ENCODE results near the gene PLB1.
"Not testable (repeated sequence)": the region's sequence is repeated elsewhere in the genome, so short reads cannot be mapped to it uniquely, and the experiment has no call there.

The PLB1 gene

DNA sequence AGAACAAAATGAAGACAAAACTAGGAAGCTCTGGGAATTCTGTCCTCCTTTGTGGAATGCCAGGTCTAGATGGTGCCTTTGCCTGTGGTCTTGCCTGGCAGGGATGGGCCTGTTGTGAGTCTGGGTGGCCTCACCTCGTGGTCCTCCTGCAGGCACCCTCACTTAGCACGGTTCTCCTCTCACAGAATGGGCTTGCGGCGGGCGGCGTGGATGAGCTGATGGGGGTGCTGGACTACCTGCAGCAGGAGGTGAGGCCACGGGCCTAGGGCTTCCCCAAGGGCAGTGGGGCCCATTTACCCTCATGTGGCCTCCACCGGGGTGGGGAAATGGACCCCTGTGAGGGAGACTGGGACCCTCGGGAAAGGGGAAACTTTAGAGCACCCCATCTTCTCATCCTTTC lies 42.3 kb downstream of the PLB1 start:
- DNase-seq, result no peak

DNA sequence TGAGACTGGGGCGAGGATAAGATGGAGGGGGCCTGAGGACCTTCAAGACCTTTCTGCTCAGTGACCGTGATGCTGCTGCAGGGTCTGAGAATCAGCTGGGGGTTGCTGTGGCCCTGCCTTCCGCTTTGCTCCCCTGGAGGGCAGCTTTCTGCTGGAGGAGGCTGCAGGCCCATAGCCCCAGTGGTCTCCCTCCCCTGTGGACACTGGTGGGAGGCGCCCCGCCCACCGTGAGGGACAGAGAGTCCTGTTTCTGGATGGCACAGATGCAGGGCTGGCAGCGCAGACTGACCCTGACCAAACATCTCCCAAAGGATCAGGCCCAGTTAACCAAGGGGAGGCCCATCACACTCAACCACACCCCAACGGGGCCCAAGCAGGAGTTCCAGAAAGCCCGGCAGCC lies 42.8 kb downstream of the PLB1 start:
- no peak for DNase-seq

DNA sequence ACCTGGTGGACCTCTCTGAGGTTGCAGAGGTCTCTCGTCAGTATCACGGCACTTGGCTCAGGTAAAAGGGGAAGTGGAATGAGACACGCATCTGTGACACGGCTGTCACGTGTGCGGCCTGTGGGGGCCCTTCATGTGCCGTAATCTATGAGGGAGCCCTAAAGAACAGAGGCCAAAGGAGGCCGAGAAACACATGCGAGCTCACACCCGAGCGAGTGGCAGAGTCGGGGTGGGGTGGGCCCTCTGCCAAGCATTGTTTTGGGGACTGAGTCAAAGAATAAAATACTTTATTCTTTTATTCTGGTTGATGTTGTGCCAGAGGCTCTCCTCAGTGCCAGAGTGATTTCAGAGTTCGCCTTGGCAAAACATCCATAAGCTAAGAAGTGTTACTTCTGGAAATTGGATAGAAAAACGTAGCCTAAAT lies 43.3 kb downstream of the PLB1 start:
- no peak for DNase-seq

DNA sequence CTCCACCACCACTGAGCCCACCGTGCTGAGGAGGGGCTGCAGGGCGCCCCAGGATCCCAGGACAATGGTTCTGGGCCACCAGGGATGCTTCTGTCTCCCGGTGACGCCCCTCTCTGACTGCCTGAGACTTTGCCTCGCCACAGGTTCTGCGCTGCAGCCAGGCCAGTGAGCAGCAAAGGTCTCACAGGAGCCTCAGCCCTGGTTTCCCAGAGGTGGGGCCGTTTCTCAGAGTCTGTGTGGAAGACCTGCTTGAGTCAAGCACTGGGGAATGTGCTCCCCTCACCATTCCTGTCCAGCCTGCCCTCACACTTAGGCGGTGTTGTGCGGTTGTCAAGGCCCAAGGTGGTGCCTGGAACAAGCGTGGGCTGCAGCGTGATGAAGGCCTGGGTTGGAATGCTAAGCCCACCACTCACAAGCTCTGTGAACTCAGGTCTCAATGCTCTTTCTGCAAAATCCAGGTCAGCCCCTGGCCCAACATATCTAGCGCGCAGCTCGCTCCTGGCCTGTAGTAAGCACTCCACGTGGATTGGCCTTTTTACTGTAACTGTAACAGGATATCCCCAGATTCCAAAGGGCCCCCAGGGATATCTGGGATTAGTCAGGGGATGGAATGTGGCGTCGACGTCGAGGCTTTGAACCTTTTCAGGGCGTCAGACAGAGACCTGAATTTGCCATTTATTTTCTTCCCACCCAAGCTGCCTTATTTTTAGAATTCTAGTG lies 47.6 kb downstream of the PLB1 start:
- no peak for DNase-seq

DNA sequence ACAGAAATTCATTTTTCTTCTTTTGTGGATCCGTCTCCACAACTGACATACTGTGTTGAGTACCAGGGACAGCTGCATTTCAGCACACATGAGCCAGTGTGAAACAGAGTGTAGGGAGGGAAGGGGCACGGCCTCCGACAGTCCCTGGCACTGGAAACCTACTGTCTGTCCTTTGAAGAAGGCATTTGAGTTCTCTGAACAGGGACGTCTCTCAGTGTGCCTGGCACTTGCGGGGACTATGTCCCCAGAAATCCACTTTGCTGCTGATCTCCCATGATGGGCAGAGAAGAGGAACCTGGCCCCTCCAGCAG lies 48.1 kb downstream of the PLB1 start:
- DNase-seq, result no peak

DNA sequence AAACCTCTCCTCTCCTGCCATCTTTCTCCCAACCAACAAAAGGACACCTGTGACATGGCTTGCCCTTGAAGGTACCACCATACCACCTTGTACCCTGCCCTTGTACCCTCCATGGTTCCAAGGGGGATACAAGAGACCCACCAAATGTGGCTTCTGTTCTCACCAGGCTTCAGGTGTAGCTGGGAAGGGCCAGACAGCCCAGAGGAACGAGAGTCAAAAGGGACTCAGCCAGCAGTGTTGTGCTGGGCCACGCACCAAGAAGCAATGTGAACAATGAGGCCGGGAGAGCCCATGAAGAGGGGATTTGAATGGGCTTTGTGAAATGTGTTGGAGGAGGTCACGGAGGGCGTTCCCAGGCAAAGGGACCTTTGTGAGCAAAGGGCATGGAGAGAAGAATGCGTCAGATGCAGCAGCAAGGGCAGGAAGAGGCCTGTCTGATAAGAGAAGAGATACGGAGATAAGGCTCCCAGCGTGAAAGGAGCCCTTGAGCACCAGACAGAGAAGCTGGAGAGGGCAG lies 48.6 kb downstream of the PLB1 start:
- no peak for DNase-seq

DNA sequence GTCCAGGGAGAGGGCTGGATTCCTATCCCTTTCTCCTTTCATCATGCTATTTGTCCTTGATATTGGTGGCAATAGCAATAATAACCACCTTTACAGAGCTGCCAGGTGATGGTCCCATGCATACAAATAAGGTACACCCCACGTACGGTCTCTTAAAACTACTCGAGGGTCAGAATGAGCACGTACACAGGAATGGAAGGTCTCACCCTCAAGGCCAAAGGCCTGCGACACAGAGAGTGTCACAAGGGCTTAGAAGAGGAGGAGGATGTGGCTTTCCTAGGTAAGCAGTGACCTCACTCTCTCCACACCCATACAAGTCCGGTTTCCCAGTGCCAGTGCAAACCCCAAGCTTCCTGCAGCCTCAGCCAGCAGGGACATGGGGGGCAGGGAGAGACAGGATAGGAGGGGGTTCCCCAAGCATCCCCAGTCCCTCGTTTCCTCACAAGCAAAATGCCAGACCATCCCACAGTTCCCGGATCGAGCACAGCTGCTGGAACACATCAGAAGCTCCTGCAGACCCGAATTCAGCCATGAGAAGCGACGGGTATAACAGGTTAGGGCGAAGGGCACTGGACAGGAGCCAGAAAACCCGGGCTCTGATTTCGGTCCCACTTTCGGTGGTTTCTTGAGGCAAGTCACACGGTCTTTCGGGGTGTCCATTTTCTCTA lies 49.2 kb downstream of the PLB1 start:
- DNase-seq, result no peak

DNA sequence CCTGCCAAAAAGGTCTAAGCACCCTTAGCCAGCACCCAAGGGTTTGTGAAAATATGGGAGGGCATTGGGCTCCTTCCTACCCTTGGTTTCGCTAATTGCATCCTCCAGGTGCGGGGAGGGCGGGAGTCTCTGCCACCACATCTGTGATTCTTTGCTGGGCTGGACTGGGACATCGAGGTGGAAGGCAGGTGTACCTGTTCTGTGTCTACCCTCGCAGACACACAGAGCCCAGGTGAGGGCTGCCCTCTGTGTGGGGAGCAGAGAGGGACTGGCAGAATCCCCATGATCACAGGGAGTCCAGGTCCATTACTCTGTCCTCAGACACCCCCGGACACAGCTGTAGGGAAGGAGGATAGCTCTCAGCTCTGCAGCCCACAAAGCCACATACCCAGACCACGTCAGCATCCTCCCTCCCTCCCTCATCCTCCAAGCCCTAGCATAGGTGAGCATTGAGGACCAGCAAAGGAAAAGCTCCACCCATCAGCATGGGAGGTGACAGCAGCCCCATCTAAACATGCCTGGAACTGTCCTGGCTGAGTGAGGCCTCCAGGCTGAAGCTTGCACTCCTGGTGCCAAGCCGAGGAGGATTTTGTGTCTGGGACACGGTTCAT lies 49.8 kb downstream of the PLB1 start:
- DNase-seq, result no peak

DNA sequence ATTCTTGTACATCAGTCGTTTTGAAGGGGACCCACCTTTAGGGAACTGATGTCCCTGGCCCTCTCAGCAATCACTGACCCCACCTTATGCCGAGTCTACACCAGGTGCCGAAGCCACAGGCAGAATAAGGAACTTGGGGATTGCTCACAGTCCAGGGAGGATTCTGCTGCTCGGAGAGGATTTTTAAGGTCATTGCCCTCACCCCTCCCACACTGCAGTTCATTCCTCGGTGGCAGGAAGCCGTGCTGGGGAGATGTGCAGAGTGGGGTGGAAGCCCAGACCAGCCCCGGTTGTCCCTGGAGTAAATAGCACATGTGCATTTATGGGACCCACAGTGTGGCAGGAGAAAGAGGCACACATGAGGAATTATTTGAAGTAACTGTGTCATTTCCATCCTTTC lies 50.4 kb downstream of the PLB1 start:
- no peak for DNase-seq

DNA sequence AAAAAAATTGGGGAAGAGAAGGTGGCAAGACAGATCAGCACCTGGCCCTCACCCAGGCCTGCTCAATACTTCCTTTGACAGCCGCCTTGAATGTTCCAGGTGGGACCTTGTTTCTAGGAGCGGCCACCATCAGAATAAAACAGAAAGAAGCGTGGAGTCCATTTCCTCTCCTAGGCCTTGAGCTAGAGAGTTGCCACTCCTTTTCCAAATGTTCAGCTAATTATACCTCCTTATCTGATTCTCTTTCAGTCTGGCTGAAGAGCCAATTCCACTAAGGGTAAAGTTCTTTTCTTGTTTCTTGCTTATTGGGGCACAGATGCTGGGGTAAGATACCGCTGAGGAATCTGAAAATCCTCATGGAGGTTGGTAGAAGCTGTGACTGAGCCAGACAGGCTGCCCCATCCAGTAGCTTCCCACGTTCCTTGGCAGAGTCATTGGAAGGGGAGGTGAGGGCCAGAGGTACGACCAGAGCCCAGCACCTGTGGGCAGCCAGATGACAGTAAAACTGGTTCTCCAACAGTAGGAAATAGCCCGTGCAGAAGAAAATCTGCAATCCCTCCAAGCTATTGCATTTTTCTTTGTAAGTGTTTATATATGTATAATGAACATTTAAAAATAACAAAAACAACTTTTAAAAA lies 51.5 kb downstream of the PLB1 start:
- no peak for DNase-seq

DNA sequence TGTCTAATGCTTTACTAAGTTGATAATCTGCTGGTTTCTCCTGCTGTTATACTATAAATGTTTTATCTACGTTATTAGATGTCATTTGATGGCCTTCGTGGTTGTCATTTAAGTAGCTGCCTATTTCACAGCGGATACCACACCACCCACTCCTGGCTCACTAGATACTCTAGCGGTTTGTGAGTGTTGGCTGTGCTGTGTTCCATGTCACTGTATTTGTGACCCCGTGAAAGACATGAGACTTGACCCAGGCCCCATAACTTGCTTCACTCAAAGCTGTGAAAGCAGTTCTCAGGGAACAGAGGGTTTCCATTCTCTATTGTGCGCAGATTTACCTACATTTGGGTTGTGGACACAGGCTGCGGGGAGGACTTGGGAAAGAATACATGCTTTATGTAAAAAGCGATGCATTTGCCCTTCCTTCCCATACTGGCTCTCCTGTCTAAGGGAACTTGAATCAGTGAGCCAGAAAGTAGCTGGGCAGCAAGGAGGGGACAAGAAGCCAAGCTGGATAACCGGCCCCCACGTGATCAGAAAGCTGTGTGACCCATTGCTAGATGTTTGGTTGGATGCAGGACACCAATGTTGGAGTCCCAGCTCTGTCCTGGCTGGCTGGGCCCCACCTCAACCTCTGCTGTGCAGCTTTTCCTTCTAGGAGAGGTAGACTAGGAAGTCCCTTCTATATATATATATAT lies 52.2 kb downstream of the PLB1 start:
- no peak for DNase-seq

DNA sequence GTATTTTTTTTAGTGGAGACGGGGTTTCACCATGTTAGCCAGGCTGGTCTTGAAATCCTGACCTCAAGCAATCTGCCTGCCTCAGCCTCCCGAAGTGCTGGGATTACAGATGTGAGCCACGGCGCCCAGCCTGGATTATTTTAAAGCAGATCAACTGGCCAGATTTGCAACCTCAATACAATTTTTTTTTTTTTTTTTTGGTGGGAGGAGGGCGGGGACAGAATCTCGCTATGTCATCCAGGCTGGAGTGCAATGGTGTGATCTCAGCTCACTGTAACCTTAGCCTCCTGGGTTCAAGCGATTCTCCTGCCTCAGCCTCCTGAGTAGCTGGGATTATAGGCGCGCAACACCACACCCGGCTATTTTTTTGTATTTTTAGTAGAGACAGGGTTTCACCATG lies 54.5 kb downstream of the PLB1 start:
- not testable (repeated sequence) for DNase-seq

DNA sequence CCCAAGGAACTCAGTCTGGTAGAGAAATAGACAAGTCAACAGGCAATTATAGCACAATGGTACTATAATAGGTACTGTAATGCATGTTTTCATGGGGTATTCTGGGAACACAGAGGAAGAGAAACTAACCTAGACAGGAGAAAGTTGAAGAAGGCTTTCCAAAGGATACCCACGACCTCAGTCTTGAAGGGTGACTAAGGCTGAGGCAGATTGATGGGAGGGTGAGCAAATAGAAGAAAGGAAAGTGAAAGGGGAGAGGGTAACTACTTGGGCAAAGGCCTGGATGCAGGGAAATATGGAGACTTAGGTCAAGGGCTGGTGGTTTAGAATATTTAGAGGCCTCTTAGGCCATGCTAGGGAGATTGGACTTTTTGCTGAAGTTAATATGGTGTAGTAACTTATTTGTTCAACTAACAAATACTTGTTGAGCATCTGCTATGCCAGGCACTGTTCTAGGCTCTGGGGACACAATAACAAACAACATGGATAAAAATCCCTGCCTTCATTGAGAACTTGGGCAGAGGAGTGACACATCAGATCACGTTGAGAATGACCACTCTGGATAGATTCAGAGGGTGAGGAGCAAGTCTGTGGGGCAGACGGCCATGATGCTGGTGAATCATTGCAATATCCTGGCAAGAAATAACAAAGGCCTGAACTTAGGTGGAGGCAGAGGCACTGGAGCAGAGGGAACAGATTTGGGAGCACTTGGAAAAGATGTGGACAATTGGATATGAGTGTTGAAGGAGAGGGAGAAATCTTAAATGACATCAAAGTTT lies 56.4 kb downstream of the PLB1 start:
- DNase-seq, result no peak

DNA sequence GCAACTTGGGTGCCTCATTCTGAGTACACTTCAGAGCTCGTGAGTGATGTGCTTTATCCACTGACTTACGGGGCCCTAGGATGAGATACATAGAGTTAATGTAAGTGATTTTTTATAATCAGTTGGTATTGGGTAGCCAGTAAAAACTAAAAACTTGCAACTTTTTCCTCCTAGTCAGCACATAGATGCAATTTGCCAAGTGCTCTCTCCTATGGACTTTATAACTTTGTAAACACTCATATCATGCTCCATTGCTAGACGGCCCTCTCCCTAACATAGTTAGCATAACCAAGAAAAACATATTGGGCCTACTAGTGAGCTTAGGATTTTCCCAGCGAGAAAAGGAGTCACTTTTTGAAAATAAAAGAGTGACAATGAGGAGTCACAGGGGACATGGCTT lies 60.4 kb downstream of the PLB1 start:
- DNase-seq, result no peak

DNA sequence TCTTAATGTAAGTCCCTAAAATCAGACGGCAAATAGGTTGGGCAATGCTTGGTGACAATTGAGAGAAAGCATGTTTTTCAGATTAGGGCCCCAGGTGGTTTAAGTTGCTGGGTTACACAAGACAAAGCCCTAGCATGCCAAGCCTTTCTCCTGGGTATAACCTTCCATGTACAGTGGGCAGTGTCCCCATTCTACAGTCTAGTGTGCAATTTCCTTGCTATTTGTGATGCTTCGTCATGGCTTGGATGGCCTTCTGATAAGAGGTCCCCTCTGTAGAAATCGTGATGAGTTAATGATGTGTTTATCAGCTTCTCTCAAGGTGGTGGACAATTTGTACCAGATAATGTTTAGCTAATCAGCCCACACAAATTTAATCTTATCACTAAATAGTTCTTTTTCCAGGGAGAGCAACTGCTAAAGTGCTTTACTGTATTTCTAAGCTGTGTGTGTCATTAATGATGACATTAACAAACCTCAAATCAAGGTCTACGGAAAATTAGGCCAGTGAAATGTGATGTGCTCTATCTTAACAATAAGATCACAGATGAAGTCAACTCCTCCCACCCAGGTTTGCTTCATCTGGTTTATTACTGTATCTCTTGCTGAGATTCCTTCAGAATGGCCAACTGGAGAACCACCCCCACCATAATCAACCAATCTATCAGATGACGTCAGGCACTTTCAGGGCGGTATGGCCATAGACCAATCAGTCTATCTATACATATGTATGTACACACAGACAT lies 61.7 kb downstream of the PLB1 start:
- no peak for DNase-seq

DNA sequence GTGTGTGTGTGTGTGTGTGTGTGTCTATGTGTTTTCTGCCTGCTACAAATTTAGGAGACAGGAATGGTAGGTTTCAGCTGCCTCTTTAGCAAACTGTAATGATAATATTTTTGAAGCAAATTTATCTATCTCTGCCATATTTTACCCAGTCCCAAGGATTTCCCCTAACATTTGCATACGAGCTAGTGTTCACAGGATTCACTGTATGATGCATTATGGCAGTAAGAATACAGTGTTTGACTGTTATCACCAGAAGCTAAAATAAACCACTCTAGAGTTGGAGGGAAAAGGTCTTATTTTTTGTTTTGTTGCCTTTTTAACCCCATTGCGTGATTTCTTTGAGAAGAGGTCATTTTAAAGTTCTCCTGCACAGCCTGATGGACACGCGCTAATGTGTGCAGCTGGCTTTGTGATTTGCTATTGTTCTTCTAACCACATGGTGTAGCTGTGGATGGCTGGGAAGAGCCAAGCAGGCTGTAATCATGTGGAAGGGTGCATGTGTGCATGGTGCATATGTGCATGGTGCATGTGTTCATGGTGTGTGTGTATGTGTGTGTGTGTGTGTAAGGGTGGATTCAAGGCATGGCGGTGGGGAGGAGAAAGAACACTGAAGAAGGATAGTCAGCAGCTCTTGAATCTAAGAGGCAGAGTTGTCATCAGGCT lies 62.4 kb downstream of the PLB1 start:
- no peak for DNase-seq

DNA sequence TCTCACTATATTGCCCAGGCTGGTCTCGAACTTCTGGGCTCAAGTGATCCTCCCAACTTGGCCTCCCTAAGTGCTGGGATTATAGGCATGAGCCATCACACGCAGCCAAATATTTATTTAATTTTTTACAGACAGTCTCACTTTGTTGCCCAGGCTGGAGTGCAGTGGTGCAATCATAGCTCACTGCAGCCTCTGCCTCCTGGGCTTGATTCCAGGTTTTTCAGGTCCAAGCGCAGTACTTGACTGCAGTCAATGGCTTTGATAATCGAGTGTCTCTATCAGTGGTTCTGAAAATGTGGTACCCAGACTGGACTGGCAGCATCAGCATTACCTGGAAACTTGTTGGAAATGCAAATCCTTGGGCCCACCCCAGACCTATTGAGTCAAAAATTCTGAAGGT lies 63.1 kb downstream of the PLB1 start:
- DNase-seq, result no peak

DNA sequence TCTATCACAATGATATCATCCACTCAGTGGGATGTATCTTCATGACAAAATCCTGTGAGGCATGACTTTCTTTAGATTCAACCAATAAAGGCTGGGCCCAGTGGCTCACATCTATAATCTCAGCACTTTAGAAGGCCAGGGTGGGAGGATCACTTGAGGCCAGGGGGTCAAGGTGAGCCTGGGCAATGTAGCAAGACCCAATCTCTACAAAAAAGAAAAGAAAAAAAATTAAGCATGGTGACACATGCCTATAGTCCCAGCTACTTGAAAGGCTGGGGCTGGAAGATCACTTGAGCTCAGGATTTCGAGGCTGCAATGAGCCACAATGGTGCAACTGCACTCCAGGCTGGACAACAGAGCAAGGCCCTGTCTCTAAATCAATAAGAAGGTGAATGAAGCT lies 68.0 kb downstream of the PLB1 start:
- no peak for DNase-seq

DNA sequence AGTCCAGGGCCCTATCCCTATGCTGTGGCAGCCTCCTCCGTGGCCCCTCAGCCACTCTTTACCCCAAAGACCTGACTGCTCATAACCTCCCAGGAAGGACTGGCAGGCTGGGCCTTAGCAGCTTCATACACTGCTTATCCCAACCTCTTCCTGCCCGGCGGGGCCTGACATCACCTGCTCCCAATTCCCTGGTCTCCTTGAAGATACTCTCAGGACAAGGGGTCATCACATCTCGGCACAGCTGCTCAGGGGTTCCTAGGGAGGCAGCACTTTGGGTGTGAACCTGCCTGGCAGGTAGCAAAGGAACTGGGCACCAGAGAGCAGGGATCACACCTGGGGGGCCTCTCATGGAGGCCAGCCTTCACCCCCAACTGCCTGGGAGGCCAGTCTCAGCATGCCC lies 68.5 kb downstream of the PLB1 start:
- DNase-seq, result no peak

DNA sequence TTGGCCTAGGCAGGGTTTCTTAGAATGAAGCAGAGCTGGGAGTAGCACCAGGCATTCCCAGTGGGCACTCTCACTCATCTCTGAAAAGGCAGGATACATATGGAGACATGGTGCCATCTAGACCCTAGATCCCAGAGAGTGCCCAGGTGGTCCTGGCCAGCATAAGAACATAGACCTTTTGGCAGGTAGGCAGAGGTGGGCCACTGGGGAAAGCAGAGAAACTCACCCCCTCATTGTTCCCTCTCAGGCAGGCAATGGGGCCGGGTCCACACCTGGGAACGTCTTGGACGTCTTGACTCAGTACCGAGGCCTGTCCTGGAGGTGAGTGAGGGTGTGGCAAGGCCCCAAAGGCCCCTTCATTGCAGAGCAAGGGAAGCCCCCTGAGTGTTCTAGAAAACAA lies 69.2 kb downstream of the PLB1 start:
- DNase-seq, result no peak

DNA sequence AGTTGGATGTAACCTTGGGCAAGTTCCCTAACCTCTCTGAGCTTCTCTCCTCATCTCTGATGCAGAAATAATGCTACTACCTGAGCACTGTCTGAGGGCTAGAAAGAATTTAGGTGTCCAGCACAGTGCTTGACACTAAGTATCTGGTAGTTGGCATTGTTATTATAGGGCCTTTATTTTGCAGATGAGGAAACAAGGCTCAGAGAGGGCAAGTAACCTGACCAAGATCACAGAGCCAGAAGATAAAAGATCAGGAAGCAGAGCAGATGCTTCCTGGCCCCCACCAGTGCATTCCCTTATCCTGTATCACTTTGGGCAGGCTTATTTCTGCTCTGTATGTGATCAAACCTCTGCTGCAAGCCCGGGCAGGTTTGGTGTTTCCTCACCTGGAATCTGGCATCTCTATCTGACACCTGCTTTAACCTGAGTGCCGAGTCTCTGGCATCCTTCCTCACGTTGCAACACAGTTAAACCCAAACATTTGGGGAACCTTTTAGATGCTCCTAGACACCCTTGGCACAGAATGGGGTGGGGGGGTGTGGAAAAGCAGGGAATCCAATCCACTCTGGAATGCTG lies 69.9 kb downstream of the PLB1 start:
- DNase-seq, result no peak
